ENCODE results near the gene RUBCN.
"Not testable (repeated sequence)": the region's sequence is repeated elsewhere in the genome, so short reads cannot be mapped to it uniquely, and the experiment has no call there.

Gene RUBCN

DNA sequence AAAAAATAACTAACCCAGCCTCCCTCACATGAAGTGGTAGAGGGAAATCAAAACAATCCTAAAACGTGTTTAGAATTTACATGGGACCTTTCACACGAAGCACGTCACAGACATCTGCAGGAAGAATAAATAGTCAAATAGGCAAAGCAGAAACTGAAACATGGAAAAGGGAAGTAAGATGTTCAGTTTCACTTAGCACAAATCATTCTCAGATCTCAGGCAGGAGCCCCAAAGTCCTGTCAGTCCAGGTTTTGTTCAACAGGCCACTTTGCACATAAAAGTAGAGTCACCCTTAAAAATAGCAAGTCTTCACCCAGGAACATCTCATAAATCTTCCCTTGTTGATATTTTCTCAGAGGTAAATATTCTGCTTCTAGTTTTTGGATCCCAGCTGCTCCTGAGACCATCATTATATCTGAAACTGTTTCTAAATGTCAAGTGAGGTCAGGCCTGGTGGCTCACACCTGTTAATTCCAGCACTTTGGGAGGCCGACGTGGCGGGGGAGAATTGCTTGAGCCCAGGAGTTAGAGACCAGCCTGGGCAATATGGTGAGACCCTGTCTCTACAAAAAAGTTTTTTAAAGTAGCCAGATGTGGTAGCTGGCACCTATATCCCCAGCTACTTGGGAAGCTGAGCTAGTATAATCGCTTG is 1.9 kb downstream of the RUBCN start:
- DNase-seq (ENCODE audit: low spot score), result no peak

DNA sequence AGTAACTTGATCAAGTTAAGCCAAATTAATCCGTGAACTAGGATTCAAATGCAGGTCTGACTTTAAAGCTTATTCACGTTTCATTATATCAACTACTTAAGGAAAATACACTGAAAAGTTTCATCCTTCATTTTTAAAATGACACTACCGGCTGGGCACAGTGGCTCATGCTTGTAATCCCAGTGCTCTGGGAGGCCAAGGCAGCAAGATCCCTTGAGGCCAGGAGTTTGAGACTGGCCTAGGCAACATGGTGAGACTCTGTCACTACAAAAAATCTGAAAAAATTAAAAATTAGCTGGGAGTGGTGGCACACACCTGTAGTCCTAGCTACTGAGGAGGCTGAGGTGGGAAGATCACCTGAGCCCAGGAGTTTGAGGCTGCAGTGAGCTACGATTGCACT is 3.7 kb downstream of the RUBCN start:
- DNase-seq (ENCODE audit: low spot score), result no peak

DNA sequence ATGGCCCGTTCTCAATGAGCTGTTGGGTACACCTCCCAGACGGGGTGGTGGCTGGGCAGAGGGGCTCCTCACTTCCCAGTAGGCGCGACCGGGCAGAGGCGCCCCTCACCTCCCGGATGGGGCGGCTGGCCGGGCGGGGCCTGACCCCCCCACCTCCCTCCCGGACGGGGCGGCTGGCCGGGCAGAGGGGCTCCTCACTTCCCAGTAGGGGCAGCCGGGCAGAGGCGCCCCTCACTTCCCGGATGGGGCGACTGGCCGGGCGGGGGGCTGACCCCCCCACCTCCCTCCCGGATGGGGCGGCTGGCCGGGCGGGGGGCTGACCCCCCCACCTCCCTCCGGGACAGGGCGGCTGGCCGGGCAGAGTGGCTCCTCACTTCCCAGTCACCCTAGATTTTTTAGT is 5.2 kb downstream of the RUBCN start:
- not testable (repeated sequence) for DNase-seq (ENCODE audit: low spot score)

DNA sequence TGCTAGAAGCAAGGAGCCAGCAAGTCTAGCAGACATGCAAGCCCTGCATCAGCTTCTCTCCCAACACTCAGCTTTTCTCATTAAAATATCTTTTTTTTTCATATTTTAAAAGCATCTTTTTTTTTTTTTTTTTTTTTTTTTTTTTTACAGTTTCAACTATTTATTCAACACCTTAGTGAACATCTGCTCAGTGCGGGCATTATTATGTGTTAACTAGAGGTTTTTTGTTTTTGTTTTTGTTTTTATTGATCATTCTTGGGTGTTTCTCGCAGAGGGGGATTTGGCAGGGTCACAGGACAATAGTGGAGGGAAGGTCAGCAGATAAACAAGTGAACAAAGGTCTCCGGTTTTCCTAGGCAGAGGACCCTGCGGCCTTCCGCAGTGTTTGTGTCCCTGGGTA is 5.9 kb downstream of the RUBCN start:
- DNase-seq (ENCODE audit: low spot score), result not testable (repeated sequence)

DNA sequence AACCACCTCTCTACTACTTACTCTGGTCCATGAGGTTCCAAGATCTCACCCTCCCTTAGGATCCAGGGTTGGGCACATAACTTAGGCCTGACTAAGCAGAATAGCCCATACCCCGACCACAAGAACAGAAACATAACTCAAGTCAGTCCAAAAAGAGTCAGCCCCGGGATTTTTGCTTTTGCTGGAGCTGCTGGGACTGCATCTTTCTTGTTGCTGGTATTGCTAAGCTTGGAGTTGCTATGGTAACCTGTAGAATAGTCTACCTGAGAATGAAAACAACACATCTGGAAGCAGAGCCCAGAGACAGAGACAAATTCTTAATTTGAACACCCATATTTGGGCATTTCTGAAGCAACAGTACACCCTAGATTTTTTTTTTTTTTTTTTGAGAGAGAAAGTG is 6.5 kb downstream of the RUBCN start:
- DNase-seq (ENCODE audit: low spot score), result no peak

DNA sequence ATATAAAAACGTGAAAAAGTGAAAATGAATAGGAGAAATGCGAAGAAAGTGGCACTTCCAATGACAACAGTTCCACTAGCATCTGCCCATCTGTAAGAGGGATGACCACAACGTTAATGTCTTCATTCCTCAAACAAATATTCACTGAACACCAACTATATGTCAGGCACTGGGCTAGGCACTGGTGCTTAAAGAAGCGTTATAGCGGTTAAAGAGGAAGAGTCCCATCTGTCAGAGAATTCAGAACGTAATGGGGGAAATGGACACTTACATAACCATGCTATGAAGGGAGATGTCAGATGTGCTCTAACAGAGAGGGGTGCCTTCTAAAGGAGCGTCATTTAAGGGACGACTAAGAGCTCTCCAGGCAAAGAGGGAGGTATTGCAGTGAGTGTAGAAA is 8.2 kb downstream of the RUBCN start:
- no peak for DNase-seq (ENCODE audit: low spot score)

DNA sequence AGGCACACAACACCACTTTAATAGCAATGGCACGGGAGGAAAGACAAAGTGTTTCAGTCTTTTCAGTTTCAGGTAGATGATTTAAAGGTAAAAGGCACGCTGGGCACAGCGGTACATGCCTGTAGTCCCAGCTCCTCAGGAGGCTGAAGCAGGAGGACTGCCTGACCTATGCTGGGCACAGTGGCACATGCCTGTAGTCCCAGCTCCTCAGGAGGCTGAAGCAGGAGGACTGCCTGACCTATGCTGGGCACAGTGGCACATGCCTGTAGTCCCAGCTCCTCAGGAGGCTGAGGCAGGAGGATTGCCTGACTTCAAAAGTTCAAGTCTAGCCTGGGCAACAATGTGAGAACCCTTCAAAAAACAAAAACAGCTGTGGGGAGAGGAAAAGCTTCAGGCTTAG is 8.8 kb downstream of the RUBCN start:
- not testable (repeated sequence) for DNase-seq (ENCODE audit: low spot score)

DNA sequence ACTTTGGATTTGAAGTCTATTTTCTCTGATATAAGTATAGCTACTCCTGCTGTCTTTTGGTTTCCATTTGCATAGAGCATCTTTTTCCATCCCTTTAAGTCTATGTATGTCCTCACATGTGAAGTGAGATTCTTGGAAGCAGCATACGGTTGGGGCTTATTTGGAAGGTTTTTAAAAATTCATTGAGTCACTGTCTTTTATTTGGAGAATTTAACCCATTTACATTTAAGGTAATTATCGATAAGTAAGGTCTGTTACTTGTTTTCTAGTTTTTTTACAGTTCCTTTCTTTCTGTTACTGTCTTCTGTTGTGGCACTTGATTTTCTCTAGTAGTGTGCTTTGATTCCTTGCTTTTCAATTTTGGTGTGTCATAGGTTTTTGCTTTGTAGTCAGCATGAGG is 14.0 kb downstream of the RUBCN start:
- DNase-seq (ENCODE audit: low spot score), result no peak

DNA sequence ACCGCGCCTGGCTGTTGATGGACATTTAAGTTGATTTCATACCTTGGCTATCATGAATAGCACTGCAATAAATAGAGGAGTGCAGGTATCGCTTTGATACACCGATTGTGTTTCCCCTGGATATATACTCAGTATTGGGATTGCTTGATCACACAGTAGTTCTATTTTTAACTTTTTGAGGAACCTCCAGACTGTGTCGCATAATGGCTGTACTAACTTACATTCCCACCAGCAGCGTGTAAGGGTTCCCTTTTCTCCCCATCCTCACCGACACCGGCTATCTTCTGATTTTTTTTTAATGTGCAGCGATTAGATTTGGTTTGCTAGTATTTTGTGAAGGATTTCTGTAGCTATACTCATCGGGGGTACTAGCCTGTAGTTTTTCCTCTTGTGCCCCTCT is 16.0 kb downstream of the RUBCN start:
- no peak for DNase-seq (ENCODE audit: low spot score)

DNA sequence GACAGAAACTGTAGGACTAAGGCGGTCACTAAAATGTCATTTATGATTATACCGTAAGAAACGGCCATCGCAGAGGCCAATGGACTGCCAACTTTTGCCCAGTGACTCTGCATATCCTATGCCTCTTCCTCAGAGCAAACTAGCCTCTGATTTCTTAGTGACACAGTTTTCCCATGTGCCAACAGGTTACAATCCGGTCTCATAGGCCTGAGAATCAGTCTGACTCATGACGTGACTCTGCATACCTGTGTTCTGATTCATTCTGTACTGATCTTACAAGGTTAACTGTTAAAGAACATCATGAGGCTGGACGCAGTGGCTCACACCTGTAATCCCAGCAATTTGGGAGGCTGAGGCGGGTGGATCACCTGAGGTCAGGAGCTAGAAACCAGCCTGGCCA is 17.8 kb downstream of the RUBCN start:
- DNase-seq (ENCODE audit: low spot score), result no peak

DNA sequence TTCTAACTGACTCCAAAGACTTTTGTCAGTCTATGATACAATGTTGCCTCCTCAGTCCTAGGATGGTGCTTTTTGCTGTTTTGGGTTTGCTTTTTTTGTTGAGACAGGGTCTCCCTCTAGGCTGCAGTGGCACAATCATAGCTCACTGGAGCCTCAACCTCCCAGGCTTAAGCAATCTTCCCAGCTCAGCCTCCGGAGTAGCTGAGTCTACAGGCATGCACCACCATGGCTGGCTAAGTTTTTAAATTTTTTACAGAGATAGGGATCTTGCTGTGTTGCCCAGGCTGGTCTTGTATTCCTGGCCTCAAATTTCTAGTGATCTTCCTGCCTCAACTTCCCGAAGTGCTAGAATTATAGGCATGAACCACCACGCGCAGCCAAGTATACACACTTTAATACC is 22.5 kb downstream of the RUBCN start:
- DNase-seq (ENCODE audit: low spot score), result no peak

DNA sequence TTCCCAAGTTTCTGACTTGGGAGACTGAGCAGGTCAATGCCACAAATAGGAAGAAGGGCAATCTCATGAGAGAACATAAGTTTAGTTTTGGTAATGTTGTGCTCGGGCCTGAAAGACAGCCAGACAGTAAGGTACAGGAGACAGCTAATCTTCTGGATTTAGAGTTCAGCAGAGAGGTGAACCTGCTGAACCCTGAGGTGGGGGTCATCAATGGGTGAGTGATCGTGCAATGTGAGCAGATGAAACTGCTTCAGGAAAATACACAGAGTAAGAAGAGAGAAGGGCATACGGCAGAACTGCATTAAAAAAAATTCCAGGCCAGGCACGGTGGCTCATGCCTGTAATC is 23.3 kb downstream of the RUBCN start:
- DNase-seq (ENCODE audit: low spot score), result no peak

DNA sequence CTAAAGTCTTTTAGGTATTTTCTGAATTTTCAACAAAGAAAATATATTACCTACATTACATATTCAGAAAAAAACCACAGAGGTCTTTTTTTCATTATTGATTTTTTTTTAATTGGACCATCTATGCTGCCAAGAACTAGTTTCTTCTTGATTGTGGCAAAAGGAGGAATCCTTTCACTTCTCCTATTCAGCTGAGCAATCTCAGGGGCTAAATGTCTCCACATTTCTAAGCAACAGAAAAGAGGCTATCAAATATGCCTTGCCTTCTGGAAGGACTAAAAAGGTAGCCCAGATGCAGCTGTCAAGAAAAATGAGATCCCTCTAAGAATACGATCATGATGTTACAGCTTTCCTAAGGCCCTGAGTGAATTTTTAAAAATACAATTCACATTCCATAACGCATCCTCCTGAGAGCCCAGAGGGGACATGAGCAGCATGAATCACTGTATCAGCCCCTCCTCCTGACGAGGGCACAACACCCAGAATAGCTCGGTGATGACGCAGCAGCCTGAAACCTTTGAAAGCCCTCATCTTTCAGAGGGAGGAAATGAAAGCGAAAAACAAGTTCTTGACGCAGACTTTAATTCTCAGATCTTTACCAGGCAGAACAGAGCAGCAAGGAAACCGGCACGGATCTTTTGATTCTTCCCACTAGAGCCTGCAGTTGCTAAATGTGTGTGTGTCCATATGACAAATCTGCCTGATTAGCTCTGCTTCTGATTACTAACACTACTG is 24.6 kb downstream of the RUBCN start:
- DNase-seq (ENCODE audit: low spot score), result peak; percentile 94

DNA sequence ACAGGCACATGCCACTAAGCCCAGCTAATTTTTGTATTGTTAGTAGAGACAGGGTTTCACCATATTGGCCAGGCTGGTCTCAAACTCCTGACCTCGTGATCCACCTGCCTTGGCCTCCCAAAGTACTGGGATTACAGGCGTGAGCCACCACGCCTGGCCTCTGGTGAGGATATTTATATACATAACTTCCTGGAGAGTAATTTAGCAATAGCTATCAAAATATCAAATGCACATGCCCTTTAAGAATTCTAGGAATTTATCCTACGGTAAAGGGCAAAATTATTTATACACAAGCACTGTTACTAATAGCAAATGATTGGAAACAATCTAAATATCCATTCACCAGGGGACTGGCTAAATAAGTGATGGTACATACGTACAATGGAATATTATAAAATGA is 25.7 kb downstream of the RUBCN start:
- not testable (repeated sequence) for DNase-seq (ENCODE audit: low spot score)

DNA sequence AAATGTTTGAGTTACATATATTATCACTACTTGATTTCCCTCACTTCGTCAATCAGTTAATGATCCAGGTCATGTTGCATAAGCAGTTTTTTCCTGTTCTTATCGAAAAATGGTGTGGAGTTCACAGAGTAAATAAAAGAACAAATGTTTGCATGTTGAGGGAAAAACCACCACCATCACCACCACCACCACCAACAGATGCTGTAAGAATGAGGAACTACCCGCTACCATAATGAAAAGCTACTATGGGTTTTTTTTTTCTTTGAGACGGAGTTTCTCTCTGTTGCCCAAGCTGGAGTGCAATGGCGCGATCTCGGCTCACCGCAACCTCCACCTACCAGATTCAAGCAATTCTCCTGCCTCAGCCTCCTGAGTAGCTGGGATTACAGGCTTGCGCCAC is 27.6 kb downstream of the RUBCN start:
- DNase-seq (ENCODE audit: low spot score), result no peak

DNA sequence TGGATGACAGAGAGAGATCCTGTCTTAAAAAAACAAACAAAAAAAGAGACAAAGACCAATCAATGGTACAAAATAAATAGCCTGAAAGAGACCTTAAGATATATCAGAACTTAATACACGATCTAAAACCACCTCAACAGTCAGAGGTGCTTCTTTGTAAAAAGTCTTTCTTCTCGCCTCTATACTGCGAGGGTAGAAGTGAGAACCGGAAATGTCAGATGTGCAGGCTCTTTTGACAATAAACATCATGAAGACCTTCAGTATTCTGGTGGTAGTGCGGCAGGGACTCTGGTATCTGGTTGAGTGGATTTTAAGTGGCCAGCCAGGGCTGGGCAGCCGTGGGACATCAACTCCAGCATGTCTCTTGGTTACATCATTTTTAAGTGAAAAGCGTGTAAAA is 30.0 kb downstream of the RUBCN start:
- DNase-seq (ENCODE audit: low spot score), result no peak

DNA sequence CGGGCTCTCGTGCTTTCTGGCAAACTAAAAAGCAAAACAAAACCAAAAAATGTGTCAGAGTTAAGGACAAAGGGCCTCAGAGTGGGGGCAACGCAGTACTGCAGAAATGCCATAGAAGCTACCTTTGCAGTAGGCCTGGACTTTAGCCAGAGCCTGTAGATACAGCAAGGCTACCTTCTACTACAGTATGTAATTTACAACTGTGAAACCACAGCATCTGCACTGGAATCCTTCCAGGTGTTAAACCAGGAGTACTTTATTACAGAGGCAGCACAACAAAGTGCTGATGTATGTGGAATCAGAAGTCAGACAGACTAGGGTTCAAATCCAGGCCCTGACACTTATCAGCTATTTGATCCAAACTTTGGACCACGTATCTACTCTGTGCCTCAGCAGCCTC is 34.9 kb downstream of the RUBCN start:
- no peak for DNase-seq (ENCODE audit: low spot score)

DNA sequence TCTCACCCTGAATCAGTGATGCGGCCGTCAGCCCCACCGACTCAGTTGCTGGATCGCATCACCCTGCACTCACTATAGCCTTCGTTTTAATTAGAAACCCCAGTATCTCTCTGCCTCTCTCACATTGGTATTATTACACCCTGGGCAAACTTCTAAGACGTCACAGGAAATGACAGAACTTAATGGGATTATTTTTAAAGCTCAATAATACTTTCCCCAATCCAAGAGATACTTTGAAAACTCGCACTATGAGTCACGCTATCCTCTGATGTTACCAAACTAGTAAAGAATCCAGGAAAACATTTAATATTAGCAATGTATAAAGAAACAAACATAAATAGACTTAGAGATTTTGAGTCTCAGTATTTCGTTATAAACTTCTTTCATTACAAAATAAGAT is 36.6 kb downstream of the RUBCN start:
- DNase-seq (ENCODE audit: low spot score), result no peak

DNA sequence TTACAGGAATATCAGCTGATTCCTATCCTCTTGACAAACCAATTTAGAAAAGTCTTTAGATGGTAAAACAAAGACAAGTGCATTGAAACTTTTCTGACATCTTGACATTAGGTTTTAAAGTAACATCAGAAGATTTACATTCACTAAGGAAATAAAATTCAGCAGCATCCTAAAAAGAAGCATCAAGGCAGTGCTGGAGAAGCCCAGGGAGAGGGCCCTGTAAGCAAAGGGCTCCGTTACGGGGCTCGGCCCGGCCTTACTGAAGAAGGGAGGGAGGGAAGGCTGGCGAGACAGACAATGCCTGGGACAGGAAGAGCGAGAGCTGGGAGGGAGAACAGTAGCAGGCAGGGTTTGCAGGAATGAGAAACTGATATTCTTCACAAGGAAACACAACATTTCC is 39.3 kb downstream of the RUBCN start:
- DNase-seq (ENCODE audit: low spot score), result no peak

DNA sequence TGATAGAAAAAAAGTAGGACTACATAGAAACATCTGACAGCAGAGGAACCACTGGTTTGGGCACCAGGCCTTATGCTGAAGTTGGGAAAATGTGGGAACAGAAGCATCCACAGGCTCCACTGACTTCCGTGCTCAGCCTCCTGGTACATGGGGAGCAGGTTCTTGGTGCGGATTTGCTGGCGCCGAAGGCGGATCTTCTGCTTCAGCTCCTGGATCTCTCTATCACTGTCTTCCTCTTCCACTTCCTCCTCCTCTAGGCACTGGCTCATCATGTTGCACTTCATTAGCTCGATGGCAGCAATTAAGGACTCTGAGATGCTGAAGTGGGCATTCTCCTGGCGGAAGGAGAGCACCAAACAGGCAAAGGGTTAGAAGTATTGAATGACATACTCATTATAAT is 42.5 kb downstream of the RUBCN start:
- DNase-seq (ENCODE audit: low spot score), result no peak

DNA sequence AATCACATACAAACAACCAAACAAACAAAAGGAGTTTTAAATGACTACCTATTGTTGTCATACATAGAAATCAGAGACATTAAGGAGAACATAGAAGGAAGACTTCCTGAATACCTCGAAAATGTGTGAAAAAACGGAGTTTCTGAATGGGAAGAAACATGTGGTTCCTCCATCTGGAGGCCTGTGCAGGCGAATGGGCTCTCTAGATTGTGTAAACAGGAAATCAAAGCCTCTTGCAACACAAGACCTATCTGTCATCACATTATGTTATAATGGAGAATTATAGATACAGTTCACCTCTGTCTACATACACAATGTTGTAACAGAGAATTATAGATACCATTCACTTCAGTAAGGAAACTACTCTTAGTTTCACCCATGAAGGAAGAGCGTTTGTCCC is 44.1 kb downstream of the RUBCN start:
- DNase-seq (ENCODE audit: low spot score), result no peak

DNA sequence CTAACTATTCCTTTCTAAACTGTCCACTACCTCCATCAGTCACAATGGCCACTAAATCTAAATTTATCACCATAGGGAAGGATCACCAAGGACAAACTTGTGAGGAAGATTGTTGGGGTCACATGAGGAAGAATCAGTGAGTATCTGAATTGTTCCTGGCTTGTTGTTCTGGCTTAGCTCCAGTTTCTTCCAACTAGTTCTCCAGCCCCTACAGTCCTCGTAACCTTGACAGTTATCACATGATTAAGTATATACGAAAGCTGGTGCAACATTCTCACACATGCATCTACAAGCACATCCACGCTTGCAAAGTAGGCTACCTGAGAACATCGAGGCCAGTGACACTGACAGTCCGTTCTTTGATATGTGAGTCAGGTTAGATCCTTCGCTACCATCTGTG is 46.0 kb downstream of the RUBCN start:
- DNase-seq (ENCODE audit: low spot score), result no peak

DNA sequence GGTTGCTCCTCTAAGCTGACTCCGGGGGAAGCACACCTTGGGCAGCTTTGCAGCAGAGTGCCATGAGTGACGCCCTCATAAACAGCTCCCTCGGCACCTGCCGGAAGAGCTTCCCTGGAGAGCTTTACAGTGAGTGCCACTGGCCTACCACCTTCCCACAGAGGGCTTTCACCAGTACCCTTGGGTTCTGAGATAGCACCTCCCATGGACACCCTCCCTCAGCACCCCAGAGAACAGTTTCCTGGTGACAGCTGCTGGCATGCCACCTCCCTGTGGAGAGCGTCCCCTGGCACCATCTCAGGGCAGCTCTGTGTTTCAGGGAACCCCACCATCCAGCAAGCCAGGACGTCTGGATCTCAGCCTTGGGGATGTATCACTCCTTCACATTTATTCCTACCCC is 49.1 kb downstream of the RUBCN start:
- no peak for DNase-seq (ENCODE audit: low spot score)

DNA sequence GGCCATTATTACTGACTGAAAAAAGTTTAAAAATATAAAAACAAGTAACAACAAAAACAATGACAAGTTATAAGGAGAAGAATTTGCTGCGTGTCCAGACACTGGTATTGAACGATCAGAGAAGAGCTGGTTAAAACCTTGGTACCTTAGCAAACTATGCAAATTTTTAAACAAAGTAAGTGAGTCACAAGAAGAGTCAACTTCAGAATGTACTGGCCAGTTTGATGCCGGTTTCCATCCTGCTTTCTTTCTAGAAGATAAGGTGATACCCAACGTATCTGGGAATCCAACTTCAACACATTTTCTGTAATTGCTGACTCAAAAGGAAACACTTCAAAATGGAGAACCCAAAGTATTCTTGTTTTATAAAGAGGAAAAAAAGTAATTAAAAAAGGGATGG is 49.8 kb downstream of the RUBCN start:
- DNase-seq (ENCODE audit: low spot score), result no peak

Measured in putamen (tissue), 1 donor.